Body of pancreas (tissue), 4 donors: ENCODE measurements around the gene TRPM3. TPM values are rescaled to one million over a fixed set of nuclear protein-coding genes. Genes with fewer than 3 reads are reported as not detected.

Experiments
- ATAC-seq: fragments of 150-250 bp; one replicate; pipeline ENCODE4 v1.9.1; 2016
- DNase-seq, 4 donors: peaks; one replicate each; pipeline ENCODE4 v3.0.0-alpha.2; 2019
- H3K27ac ChIP-seq, 4 donors: fragments of 200-600 bp; sonication (generic); 1 replicate in 3 of 4; 2 replicates in 1 of 4; pipeline versions ENCODE4 v1.5.1 to v1.6.1; 2016 to 2019; ENCODE audit warnings: mild to moderate bottlenecking in 1 of 4, mixed read lengths in 1 of 4, moderate library complexity in 1 of 4
- H3K27me3 ChIP-seq, 2 donors: fragments of 200-600 bp; sonication (generic); one replicate each; pipeline ENCODE4 v1.6.0; 2016; ENCODE audit warnings: mild to moderate bottlenecking in 1 of 2
- H3K36me3 ChIP-seq, 2 donors: fragments of 200-600 bp; sonication (generic); replicated peaks in 1 of 2; 2 replicates each; pipeline ENCODE4 v1.5.1; 2016; ENCODE audit warnings: low read depth in 2 of 2; ENCODE audit not compliant: insufficient read depth in 1 of 2
- H3K4me1 ChIP-seq: fragments of 200-600 bp; sonication (generic); one replicate; pipeline ENCODE4 v1.6.0; 2016
- H3K4me3 ChIP-seq, 2 donors: fragments of 200-600 bp; sonication (generic); 1 replicate in 1 of 2; 2 replicates in 1 of 2; pipeline ENCODE4 v1.5.1; 2016 to 2019
- H3K9me3 ChIP-seq, 3 donors: fragments of 200-600 bp; sonication (generic); 1 replicate in 2 of 3; 2 replicates in 1 of 3; pipeline ENCODE4 v1.5.1; 2016
- CTCF ChIP-seq, 7 experiments: fragments of 450-650 bp in 4 of 7; fragments of 200-600 bp in 3 of 7; sonication (generic) in 3 of 7; IDR thresholded peaks; one replicate each; pipeline ENCODE4 v1.5.1; 2016 to 2019; ENCODE audit warnings: antibody characterized with exemption in 7 of 7
- POLR2A ChIP-seq, 3 donors: fragments of 450-650 bp; IDR thresholded peaks; one replicate each; pipeline ENCODE4 v1.6.1; 2016; ENCODE audit warnings: antibody characterized with exemption in 3 of 3, mild to moderate bottlenecking in 2 of 3
- WGBS, 2 donors: methylation state at CpG; one replicate each; pipeline ENCODE4 v1.1.5; 2017; 5-methylcytosine and 5-hydroxymethylcytosine counted together
- intact Hi-C: fragments of 100-400 bp; cut with DNase I; formaldehyde crosslinking; loops from one replicate; pipeline ENCODE4 v1.15.1; 2023
- total RNA-seq, 2 donors: library from RNA; depleted of rRNA; stranded (reverse); fragments of >200 nt; gene quantifications; one replicate each; pipeline ENCODE4 v1.1.0, GENCODE V29; 2016

The TRPM3 gene
- total RNA-seq, 2 donors from 2014 or later: 0.78 to 1.3 TPM

GRCh38 chr9:71004196-71004595 lies 117.2 kb downstream of the TRPM3 start:
- 95 to 97% methylated on average over 4 of the region's 4 CpGs for WGBS, 2 donors
- intact Hi-C loops: no loop called here
- TF ChIP-seq CTCF (IDR thresholded peaks at IDR 0.05) (no peak), POLR2A (IDR thresholded peaks at IDR 0.05) (no peak)

GRCh38 chr9:71003346-71003745 lies 118.1 kb downstream of the TRPM3 start:
- 92 to 93% methylated on average over 4 of the region's 4 CpGs for WGBS, 2 donors
- H3K9me3 ChIP-seq: peaks cover 0 to 8% (median 0%) of the 10 kb centered on the region in 3 donors
- no peak for ATAC-seq
- intact Hi-C loops: no loop called here
- TF ChIP-seq POLR2A (IDR thresholded peaks at IDR 0.05): no peak
- no peak overlapping the region for H3K27ac ChIP-seq
- H3K4me3 ChIP-seq: no peak overlapping the region
- no peaks in the 10 kb centered on the region for H3K4me1 ChIP-seq
- no peaks in the 10 kb centered on the region for H3K36me3 ChIP-seq
- no peaks in the 10 kb centered on the region for H3K27me3 ChIP-seq
- no peak for DNase-seq

More at GRCh38 chr9:71004196-71004595, 117.2 kb downstream of the TRPM3 start:
- ATAC-seq (no peak), DNase-seq (no peak)
- Histone ChIP-seq H3K4me1 (no peaks in the 10 kb centered on the region), H3K27ac (no peak overlapping the region), H3K36me3 (no peaks in the 10 kb centered on the region), H3K9me3 (peaks cover 0 to 8% (median 0%) of the 10 kb centered on the region in 3 donors), H3K4me3 (no peak overlapping the region), H3K27me3 (no peaks in the 10 kb centered on the region)

GRCh38 chr9:71001780-71002386 lies 119.5 kb downstream of the TRPM3 start:
- Histone ChIP-seq H3K27ac (no peak overlapping the region), H3K27me3 (no peaks in the 10 kb centered on the region), H3K36me3 (no peaks in the 10 kb centered on the region), H3K4me3 (no peak overlapping the region), H3K4me1 (no peaks in the 10 kb centered on the region), H3K9me3 (peaks cover 0 to 8% (median 0%) of the 10 kb centered on the region in 3 donors)
- peak; percentile 52 for ATAC-seq
- TF ChIP-seq POLR2A (IDR thresholded peaks at IDR 0.05) (no peak), CTCF (IDR thresholded peaks at IDR 0.05) (peak; percentile 27 to 68 (median 45))
- 50 to 52% methylated on average over 5 of the region's 5 CpGs for WGBS, 2 donors
- peak; percentile 37 to 62 (median 46) for DNase-seq
- intact Hi-C loops: no loop called here

- Histone ChIP-seq H3K9me3 (no peaks in the 10 kb centered on the region), H3K36me3 (no peaks in the 10 kb centered on the region), H3K27me3 (no peaks in the 10 kb centered on the region), H3K4me1 (no peaks in the 10 kb centered on the region), H3K27ac (no peak overlapping the region), H3K4me3 (no peak overlapping the region)
- DNase-seq: no peak
- TF ChIP-seq POLR2A (IDR thresholded peaks at IDR 0.05) (no peak), CTCF (IDR thresholded peaks at IDR 0.05) (no peak)
- 38 to 43% methylated on average over 1 of the region's 1 CpG for WGBS, 2 donors
- intact Hi-C loops: loop anchor here (10.0 kb wide), 1 partner anchor 354 kb away; no protein-coding TSS in a partner anchor
- ATAC-seq: no peak
Measured at GRCh38 chr9:70998962-70999361, 122.5 kb downstream of the TRPM3 start.

- intact Hi-C loops: loop anchor here (10.0 kb wide), 1 partner anchor 351 kb away; no protein-coding TSS in a partner anchor
- DNase-seq (no peak), ATAC-seq (no peak)
- Histone ChIP-seq H3K4me1 (no peaks in the 10 kb centered on the region), H3K4me3 (no peak overlapping the region), H3K9me3 (no peaks in the 10 kb centered on the region), H3K36me3 (no peaks in the 10 kb centered on the region), H3K27me3 (no peaks in the 10 kb centered on the region), H3K27ac (no peak overlapping the region)
- 53 to 56% methylated on average over 4 of the region's 4 CpGs for WGBS, 2 donors
- TF ChIP-seq POLR2A (IDR thresholded peaks at IDR 0.05) (no peak), CTCF (IDR thresholded peaks at IDR 0.05) (no peak)
Measured at GRCh38 chr9:70995511-70995910, 125.9 kb downstream of the TRPM3 start.
